ENCODE data around the gene NEMP1. TPM values are rescaled to one million over a fixed set of nuclear protein-coding genes. Genes with fewer than 3 reads are reported as not detected.
"Not testable (repeated sequence)": the region's sequence is repeated elsewhere in the genome, so short reads cannot be mapped to it uniquely, and the experiment has no call there.

Gene NEMP1
- total RNA-seq, 1 donor from 2014 or later: 27.6 TPM

DNA sequence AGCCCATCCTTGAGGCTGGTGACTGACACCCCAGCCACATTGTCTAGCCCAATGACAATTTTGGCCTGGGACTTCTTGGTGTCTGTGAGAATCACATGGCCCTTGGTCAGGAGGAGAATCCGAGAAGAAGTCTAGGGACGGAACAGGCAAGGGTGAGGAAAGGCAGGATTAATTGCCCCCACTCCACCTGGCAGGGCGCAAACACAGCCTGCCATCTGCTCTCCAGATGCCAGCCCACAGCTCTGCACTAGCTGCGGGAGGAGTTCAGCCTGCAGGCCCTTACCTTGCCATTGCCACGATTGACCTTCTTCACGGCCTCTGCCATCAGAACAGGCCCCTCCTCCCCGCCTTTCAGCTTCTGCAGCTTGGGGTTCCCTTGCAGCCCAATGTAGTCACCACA, 49.1 kb downstream of the NEMP1 start:
- no peaks in the 10 kb centered on the region for H3K36me3 Mint-ChIP-seq (ENCODE audit: low read depth)
- no peak for DNase-seq
- H3K9me3 Mint-ChIP-seq: no peaks in the 10 kb centered on the region
- CTCF ChIA-PET: interaction anchor here (2.5 kb wide), 1 partner anchor 82 kb away, joined by 15 read pairs; the partner anchor contains the start of gene STAT6
- H3K4me1 Mint-ChIP-seq: peaks cover 14% of the 10 kb centered on the region
- ATAC-seq (ENCODE audit: low read depth): no peak
- TF ChIP-seq, protein P1, sequence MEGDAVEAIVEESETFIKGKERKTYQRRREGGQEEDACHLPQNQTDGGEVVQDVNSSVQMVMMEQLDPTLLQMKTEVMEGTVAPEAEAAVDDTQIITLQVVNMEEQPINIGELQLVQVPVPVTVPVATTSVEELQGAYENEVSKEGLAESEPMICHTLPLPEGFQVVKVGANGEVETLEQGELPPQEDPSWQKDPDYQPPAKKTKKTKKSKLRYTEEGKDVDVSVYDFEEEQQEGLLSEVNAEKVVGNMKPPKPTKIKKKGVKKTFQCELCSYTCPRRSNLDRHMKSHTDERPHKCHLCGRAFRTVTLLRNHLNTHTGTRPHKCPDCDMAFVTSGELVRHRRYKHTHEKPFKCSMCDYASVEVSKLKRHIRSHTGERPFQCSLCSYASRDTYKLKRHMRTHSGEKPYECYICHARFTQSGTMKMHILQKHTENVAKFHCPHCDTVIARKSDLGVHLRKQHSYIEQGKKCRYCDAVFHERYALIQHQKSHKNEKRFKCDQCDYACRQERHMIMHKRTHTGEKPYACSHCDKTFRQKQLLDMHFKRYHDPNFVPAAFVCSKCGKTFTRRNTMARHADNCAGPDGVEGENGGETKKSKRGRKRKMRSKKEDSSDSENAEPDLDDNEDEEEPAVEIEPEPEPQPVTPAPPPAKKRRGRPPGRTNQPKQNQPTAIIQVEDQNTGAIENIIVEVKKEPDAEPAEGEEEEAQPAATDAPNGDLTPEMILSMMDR (IDR thresholded peaks at IDR 0.05): no peak
- H3K4me3 Mint-ChIP-seq: no peak overlapping the region
- intact Hi-C loops (cut with micrococcal nuclease): no loop called here
- no peak overlapping the region for H3K27ac Mint-ChIP-seq
- POLR2A ChIA-PET: no interaction called here
- no peaks in the 10 kb centered on the region for H3K27me3 Mint-ChIP-seq

DNA sequence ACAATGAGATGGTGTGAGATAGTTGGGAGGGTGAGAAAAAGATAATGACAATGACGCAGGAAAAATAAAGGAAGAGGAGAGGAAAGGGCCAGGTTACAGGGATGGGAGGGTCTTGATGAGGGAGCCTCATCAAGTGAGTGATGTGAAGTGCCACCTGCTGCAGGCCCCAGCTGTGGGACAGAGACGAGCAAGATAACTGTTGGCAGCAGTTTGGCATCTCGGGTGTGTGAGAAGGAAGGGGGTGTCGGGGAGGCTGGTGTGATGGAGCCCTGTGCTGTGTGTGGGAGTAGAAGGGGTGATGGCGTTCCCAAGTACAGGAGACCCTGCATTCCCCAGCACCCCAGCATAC, 50.8 kb downstream of the NEMP1 start:
- ChIA-PET CTCF (interaction anchor here (0.5 to 1.6 kb wide), 2 partner anchors 35 to 84 kb away, joined by 3 to 5 read pairs; partner anchors contain the start of gene STAT6), POLR2A (no interaction called here)
- Mint-ChIP-seq H3K36me3 (ENCODE audit: low read depth) (no peaks in the 10 kb centered on the region), H3K27ac (no peak overlapping the region), H3K27me3 (no peaks in the 10 kb centered on the region), H3K4me3 (no peak overlapping the region), H3K9me3 (no peaks in the 10 kb centered on the region), H3K4me1 (peaks cover 14% of the 10 kb centered on the region)
- intact Hi-C loops (cut with micrococcal nuclease): no loop called here
- DNase-seq (no peak), ATAC-seq (ENCODE audit: low read depth) (no peak)
- TF ChIP-seq, protein P1 (IDR thresholded peaks at IDR 0.05): no peak

DNA sequence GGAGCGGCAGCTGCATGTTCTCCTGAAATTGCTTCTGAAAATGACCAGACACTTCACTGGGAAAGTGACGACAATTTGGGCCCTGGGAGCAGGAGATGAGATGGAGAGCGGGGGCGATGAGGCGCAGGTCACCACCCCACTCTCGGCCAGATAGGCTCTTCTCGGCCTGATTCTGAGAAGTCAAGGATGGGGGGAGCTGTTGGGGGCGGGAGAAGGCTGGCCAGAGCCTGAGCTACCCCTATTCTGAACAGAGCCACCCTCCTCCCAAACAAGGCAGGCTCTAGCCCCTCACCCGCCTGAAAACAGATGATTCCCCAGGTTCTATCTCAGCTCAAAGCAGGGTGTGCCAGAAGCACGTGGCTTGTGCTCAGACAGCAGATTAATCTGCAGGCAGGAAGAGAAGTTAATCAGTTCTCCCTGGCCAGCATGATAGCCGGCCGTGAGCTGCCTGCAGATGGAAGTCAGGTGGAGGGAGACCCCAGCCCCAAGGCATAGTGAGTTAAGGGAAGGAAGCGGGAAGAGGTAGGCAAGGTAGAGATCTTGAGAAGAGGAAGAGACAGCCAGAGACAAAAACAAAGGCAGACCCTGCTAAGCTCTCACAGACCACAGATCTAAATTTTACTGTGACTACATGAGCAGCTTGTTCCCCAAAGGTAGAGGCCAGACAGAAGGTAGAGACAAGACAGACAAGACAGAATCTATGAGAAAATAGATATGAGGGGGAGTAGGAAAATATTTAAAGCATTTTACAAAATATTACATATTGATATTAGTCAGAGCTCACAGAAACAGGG, 51.4 kb downstream of the NEMP1 start:
- POLR2A ChIA-PET: interaction anchor here (0.5 to 1.2 kb wide), 3 partner anchors 9 to 73 kb away, joined by 3 read pairs; no protein-coding TSS in a partner anchor
- peaks cover 14% of the 10 kb centered on the region for H3K4me1 Mint-ChIP-seq
- intact Hi-C loops (cut with micrococcal nuclease): no loop called here
- H3K36me3 Mint-ChIP-seq (ENCODE audit: low read depth): no peaks in the 10 kb centered on the region
- TF ChIP-seq, protein P1 (IDR thresholded peaks at IDR 0.05): no peak
- no peaks in the 10 kb centered on the region for H3K27me3 Mint-ChIP-seq
- no peaks in the 10 kb centered on the region for H3K9me3 Mint-ChIP-seq
- CTCF ChIA-PET: interaction anchor here (1.6 kb wide), 1 partner anchor 84 kb away, joined by 5 read pairs; the partner anchor contains the start of gene STAT6
- DNase-seq: no peak
- no peak for ATAC-seq (ENCODE audit: low read depth)
- H3K4me3 Mint-ChIP-seq: no peak overlapping the region
- no peak overlapping the region for H3K27ac Mint-ChIP-seq

DNA sequence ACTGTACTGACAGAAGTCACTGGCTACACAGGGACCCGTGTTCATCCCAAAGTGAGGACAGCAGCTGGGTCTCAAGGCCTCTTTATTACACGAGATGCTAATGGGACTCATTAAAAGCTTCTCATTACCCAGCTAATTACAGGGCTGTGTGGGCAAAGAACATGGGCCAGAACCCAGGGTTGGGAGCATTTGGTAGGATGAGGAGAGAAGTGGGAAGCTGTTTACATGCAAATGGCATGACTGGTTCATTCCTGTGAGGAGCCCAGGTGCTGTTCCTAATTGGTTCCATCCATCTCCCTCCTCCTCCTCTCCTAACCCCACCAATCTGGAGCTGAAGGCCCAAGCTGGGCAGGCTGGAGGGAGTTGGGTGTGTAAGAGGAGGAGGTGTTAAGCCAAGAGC, 53.4 kb downstream of the NEMP1 start:
- CTCF ChIA-PET: interaction anchor here (1.3 kb wide), 1 partner anchor 44 kb away, joined by 4 read pairs; no protein-coding TSS in a partner anchor
- Mint-ChIP-seq H3K27me3 (no peaks in the 10 kb centered on the region), H3K27ac (no peak overlapping the region), H3K4me3 (no peak overlapping the region), H3K9me3 (no peaks in the 10 kb centered on the region), H3K36me3 (ENCODE audit: low read depth) (no peaks in the 10 kb centered on the region), H3K4me1 (peaks cover 11% of the 10 kb centered on the region)
- TF ChIP-seq, protein P1 (IDR thresholded peaks at IDR 0.05): no peak
- intact Hi-C loops (cut with micrococcal nuclease): no loop called here
- POLR2A ChIA-PET: no interaction called here
- ATAC-seq (ENCODE audit: low read depth) (no peak), DNase-seq (no peak)

DNA sequence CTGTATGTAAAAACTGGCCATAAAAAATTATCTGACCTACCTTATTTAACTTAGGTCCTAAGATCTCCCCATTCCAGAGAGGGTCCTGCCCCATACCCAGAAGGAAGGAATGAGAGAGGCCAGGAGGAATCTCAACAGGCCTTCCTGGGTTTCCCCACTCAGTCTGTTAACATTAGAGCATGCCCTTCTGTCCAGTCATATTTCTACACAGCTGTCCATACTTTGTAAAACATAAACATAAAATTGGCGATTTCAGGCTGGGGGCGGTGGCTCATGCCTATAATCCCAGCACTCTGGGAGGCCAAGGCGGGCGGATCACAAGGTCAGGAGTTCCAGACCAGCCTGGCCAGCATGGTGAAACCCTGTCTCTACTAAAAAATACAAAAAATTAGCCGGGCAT, 56.3 kb downstream of the NEMP1 start:
- H3K27me3 Mint-ChIP-seq; CTCF ChIA-PET; H3K9me3 Mint-ChIP-seq; DNase-seq; POLR2A ChIA-PET; ATAC-seq (ENCODE audit: low read depth); H3K27ac Mint-ChIP-seq; intact Hi-C loops (cut with micrococcal nuclease); H3K36me3 Mint-ChIP-seq (ENCODE audit: low read depth); H3K4me3 Mint-ChIP-seq: not testable (repeated sequence)
- peaks cover 11% of the 10 kb centered on the region for H3K4me1 Mint-ChIP-seq

Measured in activated B cell treated with CpG ODN at 0.5 μM for 24 hours (primary cell).